HCT116 (cell line): ENCODE results near the gene MAPK1IP1L. TPM values are rescaled to one million over a fixed set of nuclear protein-coding genes. Genes with fewer than 3 reads are reported as not detected.

Source experiments
- ATAC-seq: fragments of 200-7000 bp; cut with Tn5 transposase; 2 replicates; pipeline ENCODE4 v1.9.1; 2020; ENCODE audit warnings: mild to moderate bottlenecking, moderate library complexity
- BruUV-seq: library from RNA; stranded (reverse); fragments of 400-500 nt; replicated peaks from 2 replicates; lab custom pipeline; 2021; lab: Mats Ljungman, UMichigan
- CTCF ChIA-PET: fragments of 300-600 bp; sonication (Branson Sonifier 250); formaldehyde crosslinking; loops from one replicate; lab custom pipeline; 2021; ENCODE audit warnings: antibody characterized with exemption; lab: Charles Lee
- POLR2A ChIA-PET: fragments of 300-600, 350-600 bp; sonication (Branson Sonifier 250); formaldehyde crosslinking; loops from one replicate; lab custom pipeline; 2021; ENCODE audit warnings: antibody characterized with exemption; lab: Charles Lee
- RAD21 ChIA-PET, 2 experiments: fragments of 300-600 bp; sonication (Branson Sonifier 250); formaldehyde crosslinking; loops; one replicate each; lab custom pipeline; 2023; ENCODE audit warnings: low total read pairs in 2 of 2; ENCODE audit not compliant: uncharacterized antibody in 2 of 2, unreplicated experiment in 2 of 2, low non-redundant PET in 1 of 2; lab: Charles Lee
- DNase-seq: peaks from one replicate; pipeline ENCODE4 v3.0.0-alpha.2; 2010; ENCODE audit warnings: low read depth, low spot score
- H2AFZ ChIP-seq: fragments of 200-600 bp; shearing (Covaris generic), sonication (generic); 2 replicates; pipeline ENCODE4 v1.6.1; 2017; ENCODE audit warnings: low read depth, mixed run types, mixed read lengths, antibody characterized with exemption, low read length; ENCODE audit not compliant: poor library complexity, severe bottlenecking
- H3K27ac ChIP-seq: 2 replicates; pipeline ENCODE4 v1.5.1; 2012; ENCODE audit warnings: low read depth, low read length
- H3K27me3 ChIP-seq: fragments of 200-600 bp; sonication (generic); 2 replicates; pipeline ENCODE4 v1.6.1; 2016; ENCODE audit warnings: mixed run types, low read length, mixed read lengths; ENCODE audit not compliant: insufficient read depth
- H3K36me3 ChIP-seq, 2 experiments: fragments of 200-500 bp in 1 of 2; fragments of 200-600 bp in 1 of 2; sonication (Bioruptor generic) in 1 of 2; sonication (generic) in 1 of 2; 2 replicates each; pipeline versions ENCODE4 v1.5.1 to v1.6.1; 2014 to 2016; ENCODE audit warnings: low read length in 2 of 2, inconsistent platforms in 1 of 2, mixed read lengths in 1 of 2, mixed run types in 1 of 2; ENCODE audit not compliant: insufficient read depth in 2 of 2, control insufficient read depth in 1 of 2
- H3K4me1 ChIP-seq, 2 experiments: fragments of 200-600 bp in 1 of 2; sonication (generic) in 1 of 2; 2 replicates each; pipeline versions ENCODE4 v1.5.1 to v1.6.1; 2012 to 2017; ENCODE audit warnings: low read length in 2 of 2, inconsistent platforms in 1 of 2, mild to moderate bottlenecking in 1 of 2, mixed read lengths in 1 of 2, mixed run types in 1 of 2, moderate library complexity in 1 of 2; ENCODE audit not compliant: insufficient read depth in 2 of 2, control insufficient read depth in 1 of 2
- H3K4me2 ChIP-seq: fragments of 200-600 bp; sonication (generic); 2 replicates; pipeline ENCODE4 v1.6.1; 2017; ENCODE audit warnings: mixed run types, low read length, mixed read lengths
- H3K4me3 ChIP-seq, 2 experiments: fragments of 200-600 bp in 1 of 2; sonication (generic) in 1 of 2; replicated peaks in 1 of 2; 2 replicates each; pipeline ENCODE4 v1.5.1; 2011 to 2016; ENCODE audit warnings: low read length in 2 of 2, control low read depth in 1 of 2, low read depth in 1 of 2, mild to moderate bottlenecking in 1 of 2, mixed read lengths in 1 of 2, mixed run types in 1 of 2
- H3K79me2 ChIP-seq: fragments of 200-600 bp; sonication (generic); 2 replicates; pipeline ENCODE4 v1.6.1; 2017; ENCODE audit warnings: mild to moderate bottlenecking, mixed run types, low read length, moderate library complexity, mixed read lengths; ENCODE audit not compliant: insufficient read depth
- H3K9ac ChIP-seq: fragments of 200-600 bp; sonication (generic); 2 replicates; pipeline ENCODE4 v1.6.1; 2016; ENCODE audit warnings: low read length, mixed read lengths
- H3K9me2 ChIP-seq: fragments of 200-600 bp; sonication (generic), shearing (Covaris generic); 2 replicates; pipeline ENCODE4 v1.6.1; 2017; ENCODE audit warnings: mixed run types, mild to moderate bottlenecking, moderate library complexity; ENCODE audit not compliant: insufficient read depth
- H3K9me3 ChIP-seq, 2 experiments: fragments of 200-500 bp in 1 of 2; fragments of 200-600 bp in 1 of 2; sonication (Bioruptor generic) in 1 of 2; sonication (generic) in 1 of 2; 2 replicates each; pipeline ENCODE4 v1.6.1; 2014 to 2017; ENCODE audit warnings: low read length in 2 of 2, mixed read lengths in 2 of 2, inconsistent platforms in 1 of 2, low read depth in 1 of 2, mild to moderate bottlenecking in 1 of 2, mixed run types in 1 of 2, moderate library complexity in 1 of 2; ENCODE audit not compliant: control insufficient read depth in 1 of 2, insufficient read depth in 1 of 2
- H4K20me1 ChIP-seq: fragments of 200-600 bp; sonication (generic), shearing (Covaris generic); 2 replicates; pipeline ENCODE4 v1.6.1; 2017; ENCODE audit warnings: mixed run types, mild to moderate bottlenecking, moderate library complexity; ENCODE audit not compliant: insufficient read depth
- CTCF ChIP-seq, 3 experiments: fragments of 200-600 bp in 1 of 3; sonication (generic) in 1 of 3; IDR thresholded peaks in 2 of 3; conservative IDR thresholded peaks in 1 of 3; 2 replicates each; pipeline ENCODE4 v1.5.1; 2012 to 2017; ENCODE audit warnings: low read depth in 2 of 3, low read length in 2 of 3, antibody characterized with exemption in 1 of 3, borderline replicate concordance in 1 of 3, control low read depth in 1 of 3, mild to moderate bottlenecking in 1 of 3, mixed read lengths in 1 of 3, mixed run types in 1 of 3, moderate library complexity in 1 of 3; ENCODE audit not compliant: insufficient read depth in 1 of 3
- EGR1 ChIP-seq: IDR thresholded peaks from 2 replicates; pipeline ENCODE4 v1.6.1; 2012; ENCODE audit warnings: low read depth
- ELF1 ChIP-seq: IDR thresholded peaks from 2 replicates; pipeline ENCODE4 v1.6.1; 2012; ENCODE audit warnings: low read depth, borderline replicate concordance
- EZH2 ChIP-seq: fragments of 200-600 bp; sonication (generic); IDR thresholded peaks from 2 replicates; pipeline ENCODE4 v1.6.1; 2017; ENCODE audit warnings: antibody characterized with exemption, mixed run types
- EZH2phosphoT487 ChIP-seq: fragments of 200-600 bp; IDR thresholded peaks from 2 replicates; pipeline ENCODE4 v1.6.1; 2018; ENCODE audit warnings: antibody characterized with exemption, borderline replicate concordance
- REST ChIP-seq: IDR thresholded peaks from 2 replicates; pipeline ENCODE4 v1.6.1; 2012; ENCODE audit warnings: low read depth
- SP1 ChIP-seq: IDR thresholded peaks from 2 replicates; pipeline ENCODE4 v1.6.1; 2012; ENCODE audit warnings: low read depth
- SRF ChIP-seq: IDR thresholded peaks from 2 replicates; pipeline ENCODE4 v1.6.1; 2012; ENCODE audit warnings: low read depth
- ZFX ChIP-seq: fragments of 450-650 bp; IDR thresholded peaks from 2 replicates; pipeline ENCODE4 v1.6.1; 2017
- ZNF274 ChIP-seq: fragments of 200-500 bp; sonication (Bioruptor generic); IDR thresholded peaks from 2 replicates; pipeline ENCODE4 v1.6.1; 2014; ENCODE audit warnings: mild to moderate bottlenecking, low read depth, low read length, inconsistent platforms
- intact Hi-C: fragments of 100-400 bp; cut with micrococcal nuclease; formaldehyde crosslinking; loops from 2 replicates; pipeline ENCODE4 v1.10.0; 2022
- total RNA-seq: library from RNA; stranded (reverse); gene quantifications from one replicate; pipeline ENCODE4 v1.2.1, GENCODE V29; 2021; ENCODE audit not compliant: unreplicated experiment

Gene MAPK1IP1L
- total RNA-seq, 1 experiment from 2014 or later = 101 TPM

GRCh38 chr14:55086938-55087337, 35.5 kb downstream of the MAPK1IP1L start:
- Histone ChIP-seq H3K4me3 (no peak overlapping the region), H3K4me2 (no peak overlapping the region), H3K36me3 (no peaks in the 10 kb centered on the region), H3K79me2 (no peaks in the 10 kb centered on the region), H2AFZ (no peak overlapping the region), H3K27ac (no peak overlapping the region), H3K27me3 (no peaks in the 10 kb centered on the region), H3K9me2 (no peaks in the 10 kb centered on the region), H4K20me1 (no peaks in the 10 kb centered on the region), H3K9ac (no peak overlapping the region), H3K4me1 (peaks cover 0 to 19% of the 10 kb centered on the region in 2 experiments; a peak in 3 of 4 replicates), H3K9me3 (no peaks in the 10 kb centered on the region)
- DNase-seq (no peak), ATAC-seq (no peak)
- POLR2A ChIA-PET = no interaction called here
- intact Hi-C loops = loop anchor here (5.0 to 10.0 kb wide), 2 partner anchors 60 to 268 kb away; no protein-coding TSS in a partner anchor
- TF ChIP-seq EGR1 (no peak), EZH2phosphoT487 (no peak), SRF (no peak), EZH2 (no peak), SP1 (no peak), REST (no peak), CTCF (IDR thresholded peaks at IDR 0.05 in 2 of 3, conservative IDR thresholded peaks at IDR 0.05 in 1 of 3; ENCODE audit: borderline replicate concordance in 1 of 3, insufficient read depth in 1 of 3, low read depth in 2 of 3, low read length in 2 of 3) (no peak), ZFX (no peak), ZNF274 (no peak), ELF1 (no peak)
- CTCF ChIA-PET = interaction anchor here (1.0 to 1.9 kb wide), 2 partner anchors 9 to 74 kb away, joined by 3 to 6 read pairs; no protein-coding TSS in a partner anchor
- RAD21 ChIA-PET = interaction anchor here (0.7 kb wide), 2 partner anchors 10 to 73 kb away, joined by 3 read pairs; no protein-coding TSS in a partner anchor
- no TSS peak for BruUV-seq
